NB4 (cell line): ENCODE results near the gene RFX2.
A peak's percentile ranks its signal among the peaks of the same experiment; 100 is the strongest.

Experiments used
- DNase-seq: peaks from one replicate; pipeline ENCODE4 v3.0.0; 2010; ENCODE audit warnings: low read depth
- H3K4me3 ChIP-seq: one replicate; pipeline ENCODE4 v1.5.1; 2011; ENCODE audit warnings: mild to moderate bottlenecking, low read depth, low read length, moderate library complexity
- CTCF ChIP-seq: IDR thresholded peaks from one replicate; pipeline ENCODE4 v1.5.1; 2012; ENCODE audit warnings: low read depth, low read length
- MAX ChIP-seq: IDR thresholded peaks from 2 replicates; pipeline ENCODE4 v1.6.1; 2011; ENCODE audit warnings: low read depth, low read length
- MYC ChIP-seq: IDR thresholded peaks from 2 replicates; pipeline ENCODE4 v1.6.1; 2011; ENCODE audit warnings: low read depth, low read length
- POLR2A ChIP-seq: IDR thresholded peaks from 2 replicates; pipeline ENCODE4 v1.6.1; 2011; ENCODE audit warnings: mild to moderate bottlenecking; ENCODE audit not compliant: insufficient read length; ENCODE audit errors: extremely low read depth

RFX2 gene

GRCh38 chr19:5972355-5972731, 138.0 kb downstream of the RFX2 start:
- TF ChIP-seq MYC (no peak), POLR2A (no peak), MAX (no peak), CTCF (no peak)
- H3K4me3 ChIP-seq = no peak overlapping the region
- no peak for DNase-seq

- no peak overlapping the region for H3K4me3 ChIP-seq
- no peak for DNase-seq
- TF ChIP-seq MAX (no peak), CTCF (no peak), POLR2A (no peak), MYC (no peak)
These were observed 138.5 kb downstream of the RFX2 start for GRCh38 chr19:5971714-5972354.

- no peak for TF ChIP-seq MAX
- TF ChIP-seq CTCF = no peak
- no peak for TF ChIP-seq MYC
- TF ChIP-seq POLR2A = no peak
- H3K4me3 ChIP-seq = no peak overlapping the region
These were observed 140.8 kb downstream of the RFX2 start for GRCh38 chr19:5969476-5969875.

GRCh38 chr19:5968431-5969373, 141.6 kb downstream of the RFX2 start:
- DNase-seq = no peak
- TF ChIP-seq MYC (no peak), MAX (no peak), CTCF (no peak), POLR2A (no peak)
- no peak overlapping the region for H3K4me3 ChIP-seq

More at GRCh38 chr19:5969476-5969875, 140.8 kb downstream of the RFX2 start:
- DNase-seq = no peak

- no peak for TF ChIP-seq MYC
- TF ChIP-seq CTCF = peak; percentile 71
- H3K4me3 ChIP-seq = no peak overlapping the region
- DNase-seq = peak; percentile 58
These were observed 142.3 kb downstream of the RFX2 start for GRCh38 chr19:5967994-5968430.
